ENCODE results near the gene LHFPL3. TPM values are rescaled to one million over a fixed set of nuclear protein-coding genes. Genes with fewer than 3 reads are reported as not detected.

The LHFPL3 gene
- polyA plus RNA-seq, 1 of the 3 experiments (the other 2 are of a cell fraction), result not detected

DNA sequence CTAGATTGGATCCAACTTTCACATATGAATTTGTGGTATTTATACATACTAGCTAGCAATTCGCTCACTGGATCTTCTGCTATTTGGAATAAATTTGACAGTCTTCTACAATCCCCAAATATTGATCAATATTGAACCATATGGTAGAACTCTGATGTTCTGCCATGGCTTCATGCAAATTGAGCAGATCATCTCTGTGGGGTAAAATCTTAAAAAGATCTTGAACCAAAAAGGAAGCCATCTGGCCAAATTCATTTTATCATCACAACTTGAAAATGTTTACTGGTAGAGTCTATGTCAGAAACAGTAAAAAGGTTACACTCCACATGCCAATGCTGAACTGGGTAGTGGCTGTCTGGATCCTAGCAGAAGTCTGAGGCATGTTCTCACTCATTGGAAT lies 80.0 kb downstream of the LHFPL3 start:
- no peaks in the 10 kb centered on the region for H3K79me2 ChIP-seq (ENCODE audit: insufficient read depth)
- 0% methylated on average over 1 of the region's 1 CpG for WGBS (ENCODE audit: low lambda C conversion rate)
- CTCF ChIA-PET, result no interaction called here

DNA sequence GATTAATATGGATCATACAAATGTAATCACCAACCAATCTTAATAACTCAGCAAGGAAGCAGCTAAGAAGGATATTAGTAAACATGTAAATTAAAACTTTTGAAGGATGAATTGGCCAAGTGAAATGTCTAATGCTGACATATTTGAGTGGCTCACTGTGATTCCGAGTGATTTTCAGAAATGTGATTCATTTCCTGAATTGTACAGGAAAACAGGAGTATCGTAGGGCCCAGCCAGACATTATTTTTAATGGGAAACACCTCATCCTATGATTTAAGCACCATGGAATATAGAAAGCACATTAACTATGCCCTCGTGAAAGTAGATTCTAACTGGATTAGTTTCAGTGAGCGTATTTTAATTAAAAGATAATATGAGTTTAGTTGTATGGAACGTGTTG lies 82.3 kb downstream of the LHFPL3 start:
- no peaks in the 10 kb centered on the region for H3K4me1 ChIP-seq (ENCODE audit: control insufficient read depth in 1 of 2, insufficient read depth in 2 of 2, low read depth in 1 of 2, low read length in 1 of 2)
- H3K9ac ChIP-seq, result no peak overlapping the region
- no peaks in the 10 kb centered on the region for H3K79me2 ChIP-seq (ENCODE audit: insufficient read depth)
- H3F3A ChIP-seq (replicated peaks; ENCODE audit: insufficient read depth), result no peaks in the 10 kb centered on the region
- no peak overlapping the region for H3K27ac ChIP-seq (ENCODE audit: low read depth in 2 of 2, low read length in 1 of 2)
- no peaks in the 10 kb centered on the region for H3K9me2 ChIP-seq
- H4K20me1 ChIP-seq (ENCODE audit: insufficient read depth), result no peaks in the 10 kb centered on the region
- POLR2A ChIA-PET, result no interaction called here
- no peak for DNase-seq
- H3K27me3 ChIP-seq (ENCODE audit: insufficient read depth), result 0 out of 2 replicates have a peak, but pooled peaks cover 5% of the 10 kb centered on the region
- CTCF ChIA-PET, result no interaction called here
- WGBS (ENCODE audit: low lambda C conversion rate), result under 1% methylated on average over 5 of the region's 5 CpGs
- no peaks in the 10 kb centered on the region for H3K9me3 ChIP-seq
- no peaks in the 10 kb centered on the region for H3K36me3 ChIP-seq (replicated peaks in 1 of 2; ENCODE audit: control insufficient read depth in 1 of 2, insufficient read depth in 2 of 2, low read length in 1 of 2)
- H2AFZ ChIP-seq (ENCODE audit: low read depth), result no peak overlapping the region
- H3K4me2 ChIP-seq, result no peak overlapping the region
- H3K4me3 ChIP-seq (ENCODE audit: low read depth in 2 of 2, low read length in 1 of 2), result no peak overlapping the region
- TF ChIP-seq, protein P1, sequence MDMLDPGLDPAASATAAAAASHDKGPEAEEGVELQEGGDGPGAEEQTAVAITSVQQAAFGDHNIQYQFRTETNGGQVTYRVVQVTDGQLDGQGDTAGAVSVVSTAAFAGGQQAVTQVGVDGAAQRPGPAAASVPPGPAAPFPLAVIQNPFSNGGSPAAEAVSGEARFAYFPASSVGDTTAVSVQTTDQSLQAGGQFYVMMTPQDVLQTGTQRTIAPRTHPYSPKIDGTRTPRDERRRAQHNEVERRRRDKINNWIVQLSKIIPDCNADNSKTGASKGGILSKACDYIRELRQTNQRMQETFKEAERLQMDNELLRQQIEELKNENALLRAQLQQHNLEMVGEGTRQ (IDR thresholded peaks at IDR 0.05; ENCODE audit: borderline replicate concordance, low read depth, low read length), result no peak
- TF ChIP-seq RAD21 (IDR thresholded peaks at IDR 0.05; ENCODE audit: low read length) (no peak), RCOR1 (IDR thresholded peaks at IDR 0.05; ENCODE audit: low read length) (no peak)
- TF ChIP-seq, protein P2, sequence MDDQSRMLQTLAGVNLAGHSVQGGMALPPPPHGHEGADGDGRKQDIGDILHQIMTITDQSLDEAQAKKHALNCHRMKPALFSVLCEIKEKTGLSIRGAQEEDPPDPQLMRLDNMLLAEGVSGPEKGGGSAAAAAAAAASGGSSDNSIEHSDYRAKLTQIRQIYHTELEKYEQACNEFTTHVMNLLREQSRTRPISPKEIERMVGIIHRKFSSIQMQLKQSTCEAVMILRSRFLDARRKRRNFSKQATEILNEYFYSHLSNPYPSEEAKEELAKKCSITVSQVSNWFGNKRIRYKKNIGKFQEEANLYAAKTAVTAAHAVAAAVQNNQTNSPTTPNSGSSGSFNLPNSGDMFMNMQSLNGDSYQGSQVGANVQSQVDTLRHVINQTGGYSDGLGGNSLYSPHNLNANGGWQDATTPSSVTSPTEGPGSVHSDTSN (IDR thresholded peaks at IDR 0.05), result no peak
- TF ChIP-seq, protein P3, sequence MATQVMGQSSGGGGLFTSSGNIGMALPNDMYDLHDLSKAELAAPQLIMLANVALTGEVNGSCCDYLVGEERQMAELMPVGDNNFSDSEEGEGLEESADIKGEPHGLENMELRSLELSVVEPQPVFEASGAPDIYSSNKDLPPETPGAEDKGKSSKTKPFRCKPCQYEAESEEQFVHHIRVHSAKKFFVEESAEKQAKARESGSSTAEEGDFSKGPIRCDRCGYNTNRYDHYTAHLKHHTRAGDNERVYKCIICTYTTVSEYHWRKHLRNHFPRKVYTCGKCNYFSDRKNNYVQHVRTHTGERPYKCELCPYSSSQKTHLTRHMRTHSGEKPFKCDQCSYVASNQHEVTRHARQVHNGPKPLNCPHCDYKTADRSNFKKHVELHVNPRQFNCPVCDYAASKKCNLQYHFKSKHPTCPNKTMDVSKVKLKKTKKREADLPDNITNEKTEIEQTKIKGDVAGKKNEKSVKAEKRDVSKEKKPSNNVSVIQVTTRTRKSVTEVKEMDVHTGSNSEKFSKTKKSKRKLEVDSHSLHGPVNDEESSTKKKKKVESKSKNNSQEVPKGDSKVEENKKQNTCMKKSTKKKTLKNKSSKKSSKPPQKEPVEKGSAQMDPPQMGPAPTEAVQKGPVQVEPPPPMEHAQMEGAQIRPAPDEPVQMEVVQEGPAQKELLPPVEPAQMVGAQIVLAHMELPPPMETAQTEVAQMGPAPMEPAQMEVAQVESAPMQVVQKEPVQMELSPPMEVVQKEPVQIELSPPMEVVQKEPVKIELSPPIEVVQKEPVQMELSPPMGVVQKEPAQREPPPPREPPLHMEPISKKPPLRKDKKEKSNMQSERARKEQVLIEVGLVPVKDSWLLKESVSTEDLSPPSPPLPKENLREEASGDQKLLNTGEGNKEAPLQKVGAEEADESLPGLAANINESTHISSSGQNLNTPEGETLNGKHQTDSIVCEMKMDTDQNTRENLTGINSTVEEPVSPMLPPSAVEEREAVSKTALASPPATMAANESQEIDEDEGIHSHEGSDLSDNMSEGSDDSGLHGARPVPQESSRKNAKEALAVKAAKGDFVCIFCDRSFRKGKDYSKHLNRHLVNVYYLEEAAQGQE (IDR thresholded peaks at IDR 0.05; ENCODE audit: low read depth, low read length), result no peak

More for the DNA sequence above, 80.0 kb downstream of the LHFPL3 start:
- TF ChIP-seq, protein P4, sequence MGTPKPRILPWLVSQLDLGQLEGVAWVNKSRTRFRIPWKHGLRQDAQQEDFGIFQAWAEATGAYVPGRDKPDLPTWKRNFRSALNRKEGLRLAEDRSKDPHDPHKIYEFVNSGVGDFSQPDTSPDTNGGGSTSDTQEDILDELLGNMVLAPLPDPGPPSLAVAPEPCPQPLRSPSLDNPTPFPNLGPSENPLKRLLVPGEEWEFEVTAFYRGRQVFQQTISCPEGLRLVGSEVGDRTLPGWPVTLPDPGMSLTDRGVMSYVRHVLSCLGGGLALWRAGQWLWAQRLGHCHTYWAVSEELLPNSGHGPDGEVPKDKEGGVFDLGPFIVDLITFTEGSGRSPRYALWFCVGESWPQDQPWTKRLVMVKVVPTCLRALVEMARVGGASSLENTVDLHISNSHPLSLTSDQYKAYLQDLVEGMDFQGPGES (IDR thresholded peaks at IDR 0.05; ENCODE audit: low read depth, low read length), result no peak
- no peak for TF ChIP-seq MEF2A (IDR thresholded peaks at IDR 0.05; ENCODE audit: borderline replicate concordance, low read depth)
- TF ChIP-seq GABPA (IDR thresholded peaks at IDR 0.05; ENCODE audit: low read depth), result no peak
- no peak for TF ChIP-seq CHD2 (IDR thresholded peaks at IDR 0.05; ENCODE audit: low read length, partially characterized antibody)
- no peak for TF ChIP-seq RXRA (IDR thresholded peaks at IDR 0.05; ENCODE audit: borderline replicate concordance, low read depth)
- no peak for TF ChIP-seq JUND (IDR thresholded peaks at IDR 0.05)
- no peak for TF ChIP-seq TEAD4 (IDR thresholded peaks at IDR 0.05; ENCODE audit: borderline replicate concordance, insufficient read depth)
- TF ChIP-seq, protein P5, sequence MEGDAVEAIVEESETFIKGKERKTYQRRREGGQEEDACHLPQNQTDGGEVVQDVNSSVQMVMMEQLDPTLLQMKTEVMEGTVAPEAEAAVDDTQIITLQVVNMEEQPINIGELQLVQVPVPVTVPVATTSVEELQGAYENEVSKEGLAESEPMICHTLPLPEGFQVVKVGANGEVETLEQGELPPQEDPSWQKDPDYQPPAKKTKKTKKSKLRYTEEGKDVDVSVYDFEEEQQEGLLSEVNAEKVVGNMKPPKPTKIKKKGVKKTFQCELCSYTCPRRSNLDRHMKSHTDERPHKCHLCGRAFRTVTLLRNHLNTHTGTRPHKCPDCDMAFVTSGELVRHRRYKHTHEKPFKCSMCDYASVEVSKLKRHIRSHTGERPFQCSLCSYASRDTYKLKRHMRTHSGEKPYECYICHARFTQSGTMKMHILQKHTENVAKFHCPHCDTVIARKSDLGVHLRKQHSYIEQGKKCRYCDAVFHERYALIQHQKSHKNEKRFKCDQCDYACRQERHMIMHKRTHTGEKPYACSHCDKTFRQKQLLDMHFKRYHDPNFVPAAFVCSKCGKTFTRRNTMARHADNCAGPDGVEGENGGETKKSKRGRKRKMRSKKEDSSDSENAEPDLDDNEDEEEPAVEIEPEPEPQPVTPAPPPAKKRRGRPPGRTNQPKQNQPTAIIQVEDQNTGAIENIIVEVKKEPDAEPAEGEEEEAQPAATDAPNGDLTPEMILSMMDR (IDR thresholded peaks at IDR 0.05), result no peak
- TF ChIP-seq SIN3A (IDR thresholded peaks at IDR 0.05; ENCODE audit: borderline replicate concordance, low read depth, low read length), result no peak
- TF ChIP-seq TCF12 (IDR thresholded peaks at IDR 0.05), result no peak
- no peak for TF ChIP-seq ELF1 (IDR thresholded peaks at IDR 0.05)
- TF ChIP-seq FOXM1 (IDR thresholded peaks at IDR 0.05; ENCODE audit: low read depth), result no peak
- TF ChIP-seq, protein P6, sequence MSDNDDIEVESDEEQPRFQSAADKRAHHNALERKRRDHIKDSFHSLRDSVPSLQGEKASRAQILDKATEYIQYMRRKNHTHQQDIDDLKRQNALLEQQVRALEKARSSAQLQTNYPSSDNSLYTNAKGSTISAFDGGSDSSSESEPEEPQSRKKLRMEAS (IDR thresholded peaks at IDR 0.05; ENCODE audit: low read depth), result no peak
- no peak for TF ChIP-seq FOSL2 (IDR thresholded peaks at IDR 0.05; ENCODE audit: borderline replicate concordance, low read depth)
- no peak for TF ChIP-seq SMC3 (IDR thresholded peaks at IDR 0.05; ENCODE audit: low read depth, low read length)
- TF ChIP-seq MXI1 (IDR thresholded peaks at IDR 0.05; ENCODE audit: low read depth, low read length), result no peak
- TF ChIP-seq YY1 (IDR thresholded peaks at IDR 0.05; ENCODE audit: low read depth), result no peak
- H3K4me1 ChIP-seq (ENCODE audit: control insufficient read depth in 1 of 2, insufficient read depth in 2 of 2, low read depth in 1 of 2, low read length in 1 of 2), result no peaks in the 10 kb centered on the region
- DNase-seq, result no peak
- no peaks in the 10 kb centered on the region for H3K36me3 ChIP-seq (replicated peaks in 1 of 2; ENCODE audit: control insufficient read depth in 1 of 2, insufficient read depth in 2 of 2, low read length in 1 of 2)
- no peak overlapping the region for H2AFZ ChIP-seq (ENCODE audit: low read depth)
- H3K9me2 ChIP-seq, result no peaks in the 10 kb centered on the region
- no peak overlapping the region for H3K4me3 ChIP-seq (ENCODE audit: low read depth in 2 of 2, low read length in 1 of 2)
- H3K9ac ChIP-seq, result no peak overlapping the region
- no peak overlapping the region for H3K4me2 ChIP-seq
- no peaks in the 10 kb centered on the region for H3F3A ChIP-seq (replicated peaks; ENCODE audit: insufficient read depth)
- H3K9me3 ChIP-seq, result no peaks in the 10 kb centered on the region
- H3K27ac ChIP-seq (ENCODE audit: low read depth in 2 of 2, low read length in 1 of 2), result no peak overlapping the region
- 0 out of 2 replicates have a peak, but pooled peaks cover 5% of the 10 kb centered on the region for H3K27me3 ChIP-seq (ENCODE audit: insufficient read depth)
- no peaks in the 10 kb centered on the region for H4K20me1 ChIP-seq (ENCODE audit: insufficient read depth)
- POLR2A ChIA-PET, result no interaction called here

Data from SK-N-SH (cell line).